Stimulated activated CD8-positive, alpha-beta memory T cell treated with anti-CD3 and anti-CD28 coated beads, Interleukin-15, amount 100 ng/mL, for 48 hours (primary cell): ENCODE measurements around the gene SLC8A1.

Experiments
- DNase-seq, 2 donors: peaks; one replicate each; pipeline ENCODE4 v3.0.0-alpha.2; 2020; ENCODE audit warnings: low read depth in 2 of 2

The SLC8A1 gene

DNA sequence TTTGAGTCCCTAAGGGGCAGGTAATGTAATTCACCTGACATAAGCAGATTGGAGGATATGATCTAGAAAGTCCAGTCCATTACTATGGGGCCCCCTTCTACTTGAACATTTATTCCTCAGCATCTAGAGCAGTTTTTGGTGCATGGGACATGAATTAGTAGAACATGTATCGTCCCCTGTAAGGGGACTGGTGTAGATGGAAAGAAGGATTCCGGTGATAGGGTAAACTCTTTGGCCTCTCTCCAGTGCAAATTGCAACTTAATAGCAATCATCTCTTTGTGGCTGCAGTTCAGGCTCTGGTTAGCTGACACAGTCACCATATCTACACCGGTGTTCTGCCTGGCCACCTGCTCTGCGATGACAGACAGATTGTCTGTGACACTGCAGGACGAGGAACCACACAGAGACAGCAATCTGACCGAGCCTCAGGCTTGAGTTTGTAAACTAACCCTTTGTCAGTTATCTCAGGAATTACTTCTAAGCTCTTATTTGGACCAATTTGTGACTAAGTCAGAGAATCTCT lies 6.4 kb upstream of the SLC8A1 start:
- no peak for DNase-seq

DNA sequence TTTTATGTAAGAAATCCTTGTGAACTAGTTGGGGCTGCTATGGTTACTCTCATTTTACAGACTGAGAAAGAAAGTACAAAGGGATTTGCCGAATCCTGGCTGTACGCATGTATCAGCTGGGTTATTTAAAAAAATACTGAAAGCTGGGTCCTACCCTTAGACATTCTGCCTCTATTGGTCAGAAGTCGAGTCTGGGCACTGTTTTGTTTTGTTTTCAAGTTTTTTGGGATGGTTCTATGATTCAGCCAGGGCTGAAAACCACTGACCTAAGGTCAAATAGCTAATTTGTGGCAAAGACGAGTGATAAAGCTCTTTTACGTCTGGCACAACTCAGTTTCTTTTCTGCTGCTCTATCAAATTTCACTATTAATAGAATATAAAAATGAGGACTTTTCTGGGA lies 5.9 kb upstream of the SLC8A1 start:
- DNase-seq: no peak

DNA sequence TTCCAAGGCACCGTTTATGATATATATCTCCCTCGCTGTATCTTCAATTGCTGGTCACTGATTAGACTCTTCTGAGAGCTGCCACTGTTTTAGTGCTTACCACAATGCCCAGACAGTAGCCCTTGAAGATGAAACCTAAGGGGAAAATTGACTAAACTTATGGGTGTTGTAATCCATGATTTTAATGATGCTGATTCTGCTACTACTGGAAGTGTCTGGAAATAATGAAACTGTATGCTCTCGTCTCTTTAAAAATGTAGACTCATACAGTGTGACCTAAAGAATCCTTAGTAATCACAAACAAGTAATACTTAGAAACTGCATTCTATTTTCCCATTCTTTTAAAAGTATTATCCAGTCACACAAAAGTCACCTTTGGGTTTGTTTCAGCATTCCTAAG lies 5.5 kb upstream of the SLC8A1 start:
- no peak for DNase-seq

DNA sequence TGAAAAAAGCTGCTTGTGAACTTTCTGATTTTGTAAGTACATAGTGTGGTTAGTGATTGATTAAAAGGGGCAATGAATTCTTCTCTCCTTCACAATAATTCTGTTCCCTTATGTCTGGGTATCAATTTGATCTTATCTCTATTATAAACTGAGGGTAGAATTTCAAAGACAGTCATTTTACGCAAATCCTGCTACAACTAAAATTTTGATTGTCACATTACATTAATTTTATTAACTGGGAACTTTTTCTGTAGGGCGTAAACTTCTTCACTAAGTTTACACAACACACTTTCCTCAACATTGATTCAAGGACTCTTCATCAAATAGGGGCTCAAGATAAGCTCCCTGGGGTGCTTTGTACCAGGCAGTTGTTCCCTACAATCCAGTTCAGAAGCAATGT lies 5.0 kb upstream of the SLC8A1 start:
- no peak for DNase-seq

DNA sequence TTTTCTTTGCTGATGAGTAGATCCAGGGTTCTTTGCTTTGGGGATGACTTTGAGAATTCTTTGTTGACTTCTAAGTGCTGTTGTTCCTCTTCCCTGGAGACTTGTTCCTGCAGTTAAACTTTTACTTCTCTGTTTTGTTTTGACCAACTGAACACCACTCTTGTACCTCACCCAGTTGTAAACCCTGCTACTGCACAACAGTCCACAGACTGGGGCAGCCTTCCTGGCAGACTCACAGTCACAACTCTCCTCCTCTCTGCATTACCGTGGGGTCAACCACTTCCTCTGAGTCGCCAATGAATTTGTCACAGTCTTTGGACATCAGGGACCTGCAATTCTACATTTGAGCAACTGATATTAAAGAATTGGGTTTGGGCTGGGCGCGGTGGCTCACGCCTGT lies 3.8 kb upstream of the SLC8A1 start:
- DNase-seq: no peak

DNA sequence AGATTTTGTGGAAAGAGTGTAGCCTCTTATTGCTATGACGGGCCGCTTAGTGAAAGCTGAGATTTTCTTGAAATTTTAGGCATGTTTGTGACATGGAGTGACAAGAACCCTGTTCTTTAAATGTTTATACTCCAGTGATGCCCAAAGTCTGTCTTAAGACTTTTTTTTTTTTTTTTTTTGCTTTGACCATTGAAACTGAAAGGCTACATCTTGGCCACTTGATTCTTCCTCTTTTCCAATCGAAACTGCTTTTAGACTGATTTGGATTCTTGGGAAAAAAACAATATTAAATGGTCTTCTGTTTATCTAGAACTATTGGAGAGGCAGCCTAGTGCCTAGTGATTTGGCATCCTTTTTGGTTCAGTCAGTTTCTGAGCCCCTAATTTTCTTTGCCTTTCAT lies 2.4 kb upstream of the SLC8A1 start:
- no peak for DNase-seq

DNA sequence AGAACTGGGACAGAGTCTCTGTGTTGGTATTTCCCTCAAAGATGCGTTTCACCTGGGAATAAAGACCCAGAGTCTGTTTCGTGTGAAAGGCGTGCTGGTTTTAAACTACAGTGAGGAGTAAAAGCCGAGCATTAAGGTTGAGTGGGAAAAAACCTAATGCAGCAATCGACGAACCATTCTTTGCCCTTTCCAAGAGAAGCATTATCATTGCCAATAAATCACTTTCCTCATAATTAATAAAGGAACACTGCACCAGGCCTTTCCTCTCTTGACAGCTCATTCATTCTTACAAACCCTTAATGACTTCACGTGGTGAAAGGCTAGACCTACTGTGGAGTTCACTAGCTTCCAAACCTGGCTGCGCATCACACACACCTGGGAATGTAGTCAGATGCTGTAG lies 896 bp upstream of the SLC8A1 start:
- DNase-seq: no peak

DNA sequence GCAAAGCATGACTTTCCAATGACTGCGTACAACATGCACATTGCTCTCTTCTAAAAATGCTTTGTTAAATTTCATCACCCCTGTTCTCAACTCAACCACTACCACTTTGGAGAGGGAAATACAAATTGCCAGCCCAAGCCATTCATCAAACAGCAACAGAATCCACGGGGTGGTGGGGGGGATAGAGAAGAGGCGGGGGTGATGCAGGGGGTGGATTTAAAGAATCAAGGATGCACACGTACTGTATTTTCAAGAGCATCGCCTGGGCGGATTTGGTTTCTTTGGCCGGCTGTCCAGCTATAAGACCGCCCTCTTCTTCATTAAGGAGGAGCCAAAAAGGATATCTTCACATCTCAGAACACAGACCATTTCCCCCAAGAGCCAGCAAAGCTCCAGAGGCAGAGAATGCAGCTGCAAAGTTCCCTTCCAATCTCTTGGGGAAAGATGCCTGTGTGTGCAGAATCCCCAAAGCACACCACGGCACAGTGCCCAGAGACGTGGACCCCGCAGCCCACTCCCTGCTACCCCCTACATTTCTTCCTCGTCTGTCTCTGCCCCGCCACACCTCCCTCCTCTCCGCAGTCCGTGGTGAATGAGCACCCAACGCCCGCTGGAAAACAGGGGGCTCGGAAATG lies 977 bp downstream of the SLC8A1 start:
- no peak for DNase-seq

DNA sequence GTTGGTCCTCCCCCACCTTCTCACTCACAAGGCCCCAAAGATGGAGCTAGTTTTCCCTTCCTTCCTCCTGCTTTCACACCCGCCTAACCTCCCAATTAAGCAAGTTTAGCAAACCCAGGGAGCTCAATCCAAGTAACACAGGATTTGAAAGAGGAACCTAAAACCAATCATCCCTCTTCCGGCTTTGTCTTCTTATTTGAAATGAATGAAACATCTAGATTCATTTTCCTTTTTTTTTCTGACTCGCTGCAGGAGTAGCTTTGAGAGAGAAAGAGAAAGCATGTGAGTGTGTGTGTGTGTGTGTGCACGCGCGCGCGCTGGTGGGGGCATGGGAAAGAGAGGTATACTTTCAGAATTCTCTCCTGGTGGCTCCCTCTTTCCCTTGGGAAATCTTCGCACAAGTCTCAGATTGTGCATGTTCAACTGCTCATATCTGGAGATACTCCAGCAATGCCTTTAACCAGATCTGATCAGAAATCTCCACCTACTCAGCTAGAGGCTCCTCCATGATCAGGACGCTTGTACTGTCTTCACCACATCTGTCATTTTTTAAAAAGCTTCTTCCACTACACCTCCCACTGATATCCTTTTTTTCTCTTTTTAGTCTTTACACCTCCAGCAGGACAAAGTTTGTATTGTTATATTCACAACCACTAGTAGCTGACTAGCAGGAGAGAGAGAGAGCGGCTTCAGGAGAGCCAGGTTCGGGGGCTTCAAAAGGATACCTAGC lies 1.7 kb downstream of the SLC8A1 start:
- no peak for DNase-seq

DNA sequence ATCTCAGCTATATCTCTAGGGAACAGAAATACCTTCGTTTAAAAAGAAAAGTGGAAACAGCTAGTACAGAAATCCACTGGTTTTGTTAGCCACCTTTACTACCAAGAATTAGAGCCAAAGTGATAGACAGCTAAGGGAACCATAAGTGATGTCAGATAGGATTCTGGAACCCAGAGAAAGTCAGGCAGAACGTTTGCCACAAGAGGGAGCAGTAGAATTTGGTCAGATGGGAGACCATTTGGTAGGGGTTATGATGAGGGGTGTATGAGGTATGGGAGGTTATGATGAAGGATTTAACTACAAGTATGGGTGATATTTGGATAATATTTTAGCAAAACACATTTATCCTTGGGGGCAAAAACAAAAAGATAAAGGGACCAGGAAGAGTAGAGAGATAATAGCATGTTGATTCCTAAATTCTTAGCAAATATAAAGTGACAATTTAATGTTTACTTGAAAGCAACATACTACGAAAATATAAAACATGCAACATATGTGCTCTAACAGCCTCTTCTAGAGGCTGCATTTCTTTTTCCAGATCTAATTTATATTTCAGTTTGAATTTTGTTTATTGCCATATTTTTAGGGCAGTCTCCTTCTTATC lies 3.3 kb downstream of the SLC8A1 start:
- DNase-seq: no peak

DNA sequence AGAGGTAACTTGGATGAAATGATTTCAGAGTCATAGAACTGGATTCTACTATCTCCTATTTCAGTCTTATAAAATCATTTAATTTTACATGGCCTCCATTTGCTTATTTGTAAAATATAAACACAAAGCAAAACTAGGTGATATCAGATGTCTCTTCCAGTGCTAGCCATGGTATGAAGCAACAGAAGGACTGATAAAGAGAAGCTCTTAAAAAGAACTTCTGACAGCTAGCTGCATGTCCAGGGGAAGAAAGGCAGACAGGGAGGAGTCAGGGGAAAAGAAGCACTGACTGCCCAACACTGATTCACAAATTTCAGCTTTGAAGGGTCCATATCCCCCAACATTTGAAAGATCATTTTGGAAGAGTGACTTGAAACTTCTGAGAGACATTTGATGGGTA lies 6.4 kb downstream of the SLC8A1 start:
- no peak for DNase-seq

DNA sequence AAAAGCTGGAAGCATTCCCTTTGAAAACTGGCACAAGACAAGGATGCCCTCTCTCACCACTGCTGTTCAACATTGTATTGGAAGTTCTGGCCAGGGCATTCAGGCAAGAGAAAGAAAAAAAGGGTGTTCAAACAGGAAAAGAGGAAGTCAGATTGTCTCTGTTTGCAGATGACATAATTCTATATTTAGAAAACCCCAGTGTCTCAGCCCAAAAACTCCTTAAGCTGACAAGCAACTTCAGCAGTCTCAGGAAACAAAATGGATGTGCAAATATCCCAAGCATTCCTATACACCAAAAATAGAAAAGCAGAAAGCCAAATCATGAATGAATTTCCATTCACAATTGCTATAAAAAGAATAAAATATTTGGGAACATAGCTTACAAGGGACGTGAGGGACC lies 11.1 kb downstream of the SLC8A1 start:
- no peak for DNase-seq

DNA sequence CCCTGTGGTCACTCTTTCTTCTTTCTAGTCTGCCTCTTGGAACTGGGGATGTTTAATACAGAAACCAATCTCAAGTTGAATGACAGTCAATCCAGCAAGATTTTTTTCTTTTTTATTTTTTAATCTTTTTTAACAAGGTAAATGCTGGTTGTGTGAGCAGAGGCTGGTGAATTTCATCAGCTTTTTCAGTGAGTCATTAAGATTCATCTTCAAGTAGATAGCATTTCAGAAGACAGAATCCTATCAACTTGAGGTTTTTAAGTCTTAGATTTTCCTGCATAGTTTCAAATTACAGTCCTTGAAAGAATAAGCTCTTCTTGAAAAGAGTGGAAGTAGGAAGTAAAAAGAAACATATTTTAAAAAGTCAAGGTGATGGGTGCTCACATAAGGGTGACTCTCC lies 12.4 kb downstream of the SLC8A1 start:
- DNase-seq: no peak

DNA sequence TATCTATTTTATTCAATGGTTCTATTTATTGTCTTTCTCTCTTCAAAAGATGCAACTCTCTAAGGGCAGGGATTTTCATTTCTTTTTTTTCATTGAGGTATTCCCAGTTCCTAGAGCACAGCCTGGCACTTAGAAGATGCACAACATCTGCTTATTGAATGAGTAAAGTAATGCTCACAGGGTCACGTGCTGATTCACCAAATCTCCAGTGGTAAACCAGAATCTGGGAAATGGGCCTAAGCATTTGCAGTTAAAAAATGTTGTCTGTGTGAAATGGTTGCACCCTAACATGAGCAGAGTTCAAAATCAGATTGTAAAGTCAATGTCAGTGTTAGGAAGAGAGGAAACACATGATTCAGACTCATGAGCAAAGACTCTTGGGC lies 15.8 kb downstream of the SLC8A1 start:
- no peak for DNase-seq

DNA sequence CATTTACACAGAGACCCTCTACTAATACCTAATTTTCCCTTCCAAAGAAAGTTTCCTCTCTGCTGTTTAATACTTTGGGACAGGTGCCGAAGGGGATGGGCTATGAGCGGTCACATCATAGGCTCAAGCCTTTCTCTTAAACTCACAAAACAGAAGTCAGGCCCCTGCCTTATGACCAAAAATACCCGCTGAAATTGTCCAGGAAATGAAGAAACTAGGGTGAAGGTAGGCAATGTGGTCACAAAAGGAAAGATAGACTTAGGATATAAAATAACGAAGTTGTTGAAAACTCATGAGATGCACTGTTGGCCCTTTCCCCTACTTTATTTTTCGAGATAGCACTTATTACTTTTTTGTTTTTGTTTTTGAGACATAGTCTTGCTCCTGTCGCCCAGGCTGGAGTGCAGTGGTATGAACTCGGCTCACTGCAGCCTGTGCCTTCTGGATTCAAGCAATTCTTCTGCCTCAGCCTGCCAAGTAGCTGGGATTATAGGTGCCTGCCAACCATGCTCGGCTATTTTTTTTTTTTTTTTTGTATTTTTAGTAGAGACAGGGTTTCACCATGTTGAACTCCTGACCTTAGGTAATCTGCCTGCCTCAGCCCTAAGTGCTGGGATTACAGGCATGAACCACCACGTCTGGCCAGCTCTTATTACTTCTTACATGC lies 16.3 kb downstream of the SLC8A1 start:
- no peak for DNase-seq

DNA sequence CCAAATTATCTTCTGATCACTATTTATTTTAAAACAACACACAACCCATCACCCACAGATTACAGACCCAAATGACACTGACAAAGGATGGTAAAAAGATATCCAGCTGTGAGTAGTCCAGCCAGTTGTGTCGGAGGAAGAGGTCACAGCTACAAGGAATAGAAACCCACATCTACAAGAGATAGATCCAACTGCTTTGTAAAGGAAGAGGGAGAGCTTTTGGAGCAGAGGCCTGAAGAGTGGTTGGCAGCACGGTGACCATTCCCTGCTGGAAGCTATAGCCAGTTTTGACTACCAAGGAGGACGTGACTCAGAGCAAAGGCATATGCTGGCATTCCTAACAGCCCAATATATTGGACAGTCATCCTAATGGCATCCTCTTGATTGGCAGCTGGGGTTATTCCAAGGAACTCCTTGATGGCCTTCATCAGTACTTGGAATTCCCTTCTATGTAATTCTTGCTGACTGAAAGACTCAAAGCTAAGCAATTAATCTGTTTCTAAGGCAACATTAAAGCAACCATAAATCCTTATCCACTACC lies 17.1 kb downstream of the SLC8A1 start:
- no peak for DNase-seq

DNA sequence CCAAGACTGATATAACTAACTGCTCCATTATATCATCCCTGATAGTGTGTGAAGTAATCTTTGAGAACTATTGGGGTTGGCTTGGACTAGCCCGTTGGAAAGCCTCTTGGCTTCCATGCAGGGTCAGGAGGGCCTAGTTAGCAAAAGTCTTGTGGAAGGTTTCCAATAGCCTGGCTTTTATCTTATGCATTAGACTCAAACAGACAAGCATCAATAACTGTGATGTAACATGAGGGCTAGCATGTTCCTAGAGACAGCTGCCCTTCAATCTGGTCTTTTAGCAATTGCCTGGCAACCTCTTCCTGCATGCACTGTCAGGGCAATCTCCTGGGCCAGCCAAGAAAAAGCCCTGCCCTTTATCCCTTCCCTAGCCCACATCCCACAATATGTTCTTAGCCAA lies 18.2 kb downstream of the SLC8A1 start:
- no peak for DNase-seq

DNA sequence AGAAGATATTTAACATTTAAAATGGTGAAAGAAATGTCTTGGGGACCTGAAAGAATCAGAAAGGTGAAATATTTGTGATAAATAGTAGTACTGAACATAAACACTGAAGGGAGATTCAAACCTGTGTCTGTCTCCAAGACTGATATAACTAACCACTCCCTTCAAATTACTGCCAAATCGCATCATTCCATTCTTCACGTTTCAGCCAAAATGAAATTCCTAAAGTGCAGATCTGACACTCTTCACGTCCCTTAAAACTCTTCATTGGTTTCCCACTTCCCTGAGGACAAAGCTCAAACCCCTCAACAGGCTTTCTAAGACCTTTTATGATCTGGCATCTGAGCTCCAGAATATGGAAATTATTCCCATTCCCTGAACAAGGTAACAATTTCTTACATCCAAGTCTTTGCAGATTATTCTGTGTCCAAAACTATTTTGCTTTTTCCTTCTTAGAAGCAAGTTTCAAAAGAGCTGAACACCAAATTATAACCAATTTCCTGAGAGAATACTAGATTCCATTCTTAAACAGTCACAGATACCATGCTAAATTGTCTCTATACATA lies 18.9 kb downstream of the SLC8A1 start:
- no peak for DNase-seq

DNA sequence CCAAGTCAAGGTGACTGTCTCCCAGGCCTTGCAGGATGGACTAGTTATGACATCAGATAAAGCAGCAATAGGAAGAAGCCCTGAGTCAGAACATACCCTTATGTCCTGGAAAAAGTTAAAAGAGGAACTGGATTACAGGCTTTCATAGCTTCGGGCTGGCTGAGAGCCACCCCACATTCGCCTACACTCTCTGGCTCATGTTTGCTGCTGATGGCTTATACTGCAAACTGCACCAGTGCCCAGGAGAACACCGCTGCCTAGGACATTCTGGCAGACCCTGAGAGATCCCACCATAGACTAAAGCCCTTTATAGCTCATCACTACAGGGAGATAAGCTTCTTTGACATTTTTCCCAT lies 20.3 kb downstream of the SLC8A1 start:
- no peak for DNase-seq

DNA sequence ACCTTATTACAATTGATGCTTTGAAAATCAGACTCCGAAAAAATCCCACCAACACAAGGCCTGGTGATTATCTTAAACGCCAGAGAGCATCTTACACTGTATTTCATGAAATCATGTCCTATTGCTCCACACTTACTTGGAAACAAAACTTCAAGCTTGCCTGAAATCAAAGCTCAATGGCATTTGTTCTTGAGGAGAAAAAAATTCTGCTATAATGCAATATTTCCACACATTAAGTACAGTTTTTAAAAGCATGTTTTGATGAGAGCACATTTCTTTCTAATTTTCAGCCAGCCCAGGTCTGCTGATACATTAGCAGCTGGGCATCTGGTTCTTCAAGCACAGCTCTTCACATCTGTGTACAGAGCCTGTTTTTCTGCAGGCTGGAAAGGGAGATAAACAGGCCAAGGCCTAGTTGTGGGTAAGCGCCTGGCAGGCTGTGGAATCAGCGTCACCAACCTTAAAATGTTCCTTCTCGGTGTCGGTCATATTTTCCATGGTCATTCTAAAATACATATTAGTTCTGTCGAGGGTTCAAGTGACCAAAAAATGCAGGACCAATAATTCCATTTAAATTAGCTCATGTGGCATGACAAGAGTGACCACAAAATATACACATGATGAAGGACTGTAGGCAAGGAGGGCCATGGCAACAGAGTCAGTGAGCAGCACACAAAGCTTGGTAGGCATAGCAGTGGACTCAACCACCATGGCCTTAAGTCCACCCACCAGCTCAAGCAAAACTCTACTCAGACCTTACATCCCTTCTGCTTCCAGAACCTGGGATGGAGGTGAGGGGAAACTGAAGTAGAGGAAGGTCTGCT lies 20.9 kb downstream of the SLC8A1 start:
- DNase-seq: no peak

DNA sequence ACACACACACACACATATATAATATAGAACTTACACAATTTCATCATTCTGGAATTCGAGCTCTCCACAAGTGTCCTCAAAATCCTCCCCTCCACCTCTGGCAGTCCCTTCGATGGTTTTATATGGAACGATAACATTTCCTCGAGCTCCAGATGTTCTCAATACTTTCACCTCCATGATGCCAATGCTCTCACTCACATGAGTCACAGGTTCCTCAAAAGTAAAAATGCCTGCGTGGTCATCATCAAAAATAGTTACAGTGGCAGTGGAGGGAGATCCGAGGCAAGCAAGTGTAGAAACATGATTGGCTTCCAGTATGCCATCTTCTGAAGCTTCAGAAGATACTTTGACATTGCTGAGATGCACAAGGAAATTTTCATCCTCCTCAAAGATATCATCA lies 23.5 kb downstream of the SLC8A1 start:
- no peak for DNase-seq
